ENCODE measurements around the gene CHSY3.

Gene CHSY3

GRCh38 chr5:129951039-129951438, 46.8 kb downstream of the CHSY3 start:
- no peak for DNase-seq

- no peak for DNase-seq
Observed at GRCh38 chr5:129958581-129958980, 54.3 kb downstream of the CHSY3 start.

- no peak for DNase-seq
Observed at GRCh38 chr5:129960831-129961230, 56.6 kb downstream of the CHSY3 start.

GRCh38 chr5:129962506-129962905, 58.2 kb downstream of the CHSY3 start:
- no peak for DNase-seq

GRCh38 chr5:129963359-129963758, 59.1 kb downstream of the CHSY3 start:
- no peak for DNase-seq

- DNase-seq: no peak
Observed at GRCh38 chr5:129966071-129966470, 61.8 kb downstream of the CHSY3 start.

GRCh38 chr5:129971714-129972113, 67.4 kb downstream of the CHSY3 start:
- DNase-seq: no peak

- no peak for DNase-seq
Observed at GRCh38 chr5:129972465-129973141, 68.3 kb downstream of the CHSY3 start.

GRCh38 chr5:129973716-129974426, 69.6 kb downstream of the CHSY3 start:
- no peak for DNase-seq

- no peak for DNase-seq
Observed at GRCh38 chr5:129977810-129978209, 73.5 kb downstream of the CHSY3 start.

- no peak for DNase-seq
Observed at GRCh38 chr5:129978270-129978669, 74.0 kb downstream of the CHSY3 start.

- DNase-seq: no peak
Observed at GRCh38 chr5:129988453-129988852, 84.2 kb downstream of the CHSY3 start.

- DNase-seq: no peak
Observed at GRCh38 chr5:129991780-129992179, 87.5 kb downstream of the CHSY3 start.

- no peak for DNase-seq
Observed at GRCh38 chr5:129996896-129997295, 92.6 kb downstream of the CHSY3 start.

- DNase-seq: no peak
Observed at GRCh38 chr5:130000460-130000859, 96.2 kb downstream of the CHSY3 start.

- no peak for DNase-seq
Observed at GRCh38 chr5:130002183-130002582, 97.9 kb downstream of the CHSY3 start.

GRCh38 chr5:130002876-130003275, 98.6 kb downstream of the CHSY3 start:
- DNase-seq: no peak

- DNase-seq: no peak
Observed at GRCh38 chr5:130011986-130012385, 107.7 kb downstream of the CHSY3 start.

GRCh38 chr5:130017173-130017572, 112.9 kb downstream of the CHSY3 start:
- no peak for DNase-seq

GRCh38 chr5:130018641-130019040, 114.4 kb downstream of the CHSY3 start:
- no peak for DNase-seq

GRCh38 chr5:130021000-130021399, 116.7 kb downstream of the CHSY3 start:
- DNase-seq: no peak

GRCh38 chr5:130021876-130022275, 117.6 kb downstream of the CHSY3 start:
- no peak for DNase-seq

GRCh38 chr5:130023604-130024003, 119.3 kb downstream of the CHSY3 start:
- no peak for DNase-seq

- no peak for DNase-seq
Observed at GRCh38 chr5:130024006-130024405, 119.7 kb downstream of the CHSY3 start.

GRCh38 chr5:130025511-130025910, 121.2 kb downstream of the CHSY3 start:
- DNase-seq: no peak
